Measurements from ENCODE around the gene LACRT. TPM values are rescaled to one million over a fixed set of nuclear protein-coding genes. Genes with fewer than 3 reads are reported as not detected.

LACRT gene
- polyA plus RNA-seq, 1 of the 3 experiments (the other 2 are of a cell fraction) = not detected

DNA sequence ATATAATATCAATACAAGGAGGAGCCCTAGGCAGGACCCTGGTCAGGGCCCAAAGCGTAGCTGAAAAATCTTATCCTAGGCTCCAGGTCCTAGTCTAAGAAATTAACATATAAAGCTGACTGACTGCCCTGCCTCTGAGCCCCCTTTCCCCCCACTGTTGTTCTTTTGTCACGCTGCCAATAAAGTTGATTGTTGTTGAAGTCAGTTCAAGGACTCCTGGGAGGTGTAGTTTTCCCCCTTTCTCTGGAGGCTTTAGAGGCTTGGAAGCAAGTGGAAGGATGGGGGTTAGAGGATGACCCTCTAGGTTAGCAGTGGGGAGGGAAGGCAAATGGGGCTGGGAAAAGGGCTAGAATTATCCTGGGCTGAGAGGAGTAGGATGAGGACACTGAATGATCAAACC, 49.5 kb downstream of the LACRT start:
- Histone ChIP-seq H2AFZ (ENCODE audit: low read depth) (no peak overlapping the region), H3K9me3 (no peaks in the 10 kb centered on the region), H3K27ac (ENCODE audit: low read depth in 2 of 2, low read length in 1 of 2) (no peak overlapping the region), H3F3A (replicated peaks; ENCODE audit: insufficient read depth) (no peaks in the 10 kb centered on the region), H4K20me1 (ENCODE audit: insufficient read depth) (no peaks in the 10 kb centered on the region), H3K4me3 (ENCODE audit: low read depth in 2 of 2, low read length in 1 of 2) (no peak overlapping the region), H3K4me1 (ENCODE audit: control insufficient read depth in 1 of 2, insufficient read depth in 2 of 2, low read depth in 1 of 2, low read length in 1 of 2) (no peaks in the 10 kb centered on the region), H3K9me2 (no peaks in the 10 kb centered on the region), H3K79me2 (ENCODE audit: insufficient read depth) (no peaks in the 10 kb centered on the region), H3K36me3 (replicated peaks in 1 of 2; ENCODE audit: control insufficient read depth in 1 of 2, insufficient read depth in 2 of 2, low read length in 1 of 2) (no peaks in the 10 kb centered on the region), H3K9ac (no peak overlapping the region), H3K27me3 (ENCODE audit: insufficient read depth) (peaks cover 84% of the 10 kb centered on the region), H3K4me2 (no peak overlapping the region)
- ChIA-PET POLR2A (no interaction called here), CTCF (no interaction called here)
- no peak for TF ChIP-seq SMC3 (IDR thresholded peaks at IDR 0.05; ENCODE audit: low read depth, low read length)
- TF ChIP-seq, protein P1, sequence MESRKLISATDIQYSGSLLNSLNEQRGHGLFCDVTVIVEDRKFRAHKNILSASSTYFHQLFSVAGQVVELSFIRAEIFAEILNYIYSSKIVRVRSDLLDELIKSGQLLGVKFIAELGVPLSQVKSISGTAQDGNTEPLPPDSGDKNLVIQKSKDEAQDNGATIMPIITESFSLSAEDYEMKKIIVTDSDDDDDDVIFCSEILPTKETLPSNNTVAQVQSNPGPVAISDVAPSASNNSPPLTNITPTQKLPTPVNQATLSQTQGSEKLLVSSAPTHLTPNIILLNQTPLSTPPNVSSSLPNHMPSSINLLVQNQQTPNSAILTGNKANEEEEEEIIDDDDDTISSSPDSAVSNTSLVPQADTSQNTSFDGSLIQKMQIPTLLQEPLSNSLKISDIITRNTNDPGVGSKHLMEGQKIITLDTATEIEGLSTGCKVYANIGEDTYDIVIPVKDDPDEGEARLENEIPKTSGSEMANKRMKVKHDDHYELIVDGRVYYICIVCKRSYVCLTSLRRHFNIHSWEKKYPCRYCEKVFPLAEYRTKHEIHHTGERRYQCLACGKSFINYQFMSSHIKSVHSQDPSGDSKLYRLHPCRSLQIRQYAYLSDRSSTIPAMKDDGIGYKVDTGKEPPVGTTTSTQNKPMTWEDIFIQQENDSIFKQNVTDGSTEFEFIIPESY (IDR thresholded peaks at IDR 0.05; ENCODE audit: borderline replicate concordance, low read depth) = no peak
- TF ChIP-seq CHD2 (IDR thresholded peaks at IDR 0.05; ENCODE audit: low read length, partially characterized antibody) = no peak
- no peak for TF ChIP-seq USF2 (IDR thresholded peaks at IDR 0.05; ENCODE audit: borderline replicate concordance, low read depth, low read length)
- TF ChIP-seq FOXM1 (IDR thresholded peaks at IDR 0.05; ENCODE audit: low read depth) = no peak
- TF ChIP-seq RFX5 (IDR thresholded peaks at IDR 0.05; ENCODE audit: low read length) = no peak
- TF ChIP-seq POLR2AphosphoS5 (IDR thresholded peaks at IDR 0.05; ENCODE audit: low read depth, low read length) = no peak
- TF ChIP-seq MEF2A (IDR thresholded peaks at IDR 0.05; ENCODE audit: borderline replicate concordance, low read depth) = no peak
- TF ChIP-seq TEAD4 (IDR thresholded peaks at IDR 0.05; ENCODE audit: borderline replicate concordance, insufficient read depth) = no peak
- TF ChIP-seq, protein P2, sequence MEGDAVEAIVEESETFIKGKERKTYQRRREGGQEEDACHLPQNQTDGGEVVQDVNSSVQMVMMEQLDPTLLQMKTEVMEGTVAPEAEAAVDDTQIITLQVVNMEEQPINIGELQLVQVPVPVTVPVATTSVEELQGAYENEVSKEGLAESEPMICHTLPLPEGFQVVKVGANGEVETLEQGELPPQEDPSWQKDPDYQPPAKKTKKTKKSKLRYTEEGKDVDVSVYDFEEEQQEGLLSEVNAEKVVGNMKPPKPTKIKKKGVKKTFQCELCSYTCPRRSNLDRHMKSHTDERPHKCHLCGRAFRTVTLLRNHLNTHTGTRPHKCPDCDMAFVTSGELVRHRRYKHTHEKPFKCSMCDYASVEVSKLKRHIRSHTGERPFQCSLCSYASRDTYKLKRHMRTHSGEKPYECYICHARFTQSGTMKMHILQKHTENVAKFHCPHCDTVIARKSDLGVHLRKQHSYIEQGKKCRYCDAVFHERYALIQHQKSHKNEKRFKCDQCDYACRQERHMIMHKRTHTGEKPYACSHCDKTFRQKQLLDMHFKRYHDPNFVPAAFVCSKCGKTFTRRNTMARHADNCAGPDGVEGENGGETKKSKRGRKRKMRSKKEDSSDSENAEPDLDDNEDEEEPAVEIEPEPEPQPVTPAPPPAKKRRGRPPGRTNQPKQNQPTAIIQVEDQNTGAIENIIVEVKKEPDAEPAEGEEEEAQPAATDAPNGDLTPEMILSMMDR (IDR thresholded peaks at IDR 0.05) = no peak
- no peak for TF ChIP-seq RCOR1 (IDR thresholded peaks at IDR 0.05; ENCODE audit: low read length)
- no peak for TF ChIP-seq ELF1 (IDR thresholded peaks at IDR 0.05)
- no peak for TF ChIP-seq IRF3 (IDR thresholded peaks at IDR 0.05; ENCODE audit: low read depth, low read length)
- TF ChIP-seq TAF1 (IDR thresholded peaks at IDR 0.05; ENCODE audit: borderline replicate concordance, low read depth, low read length) = no peak
- no peak for TF ChIP-seq TCF12 (IDR thresholded peaks at IDR 0.05)
- no peak for TF ChIP-seq USF1 (IDR thresholded peaks at IDR 0.05; ENCODE audit: borderline replicate concordance, low read depth)
- TF ChIP-seq YY1 (IDR thresholded peaks at IDR 0.05; ENCODE audit: low read depth) = no peak
- TF ChIP-seq RAD21 (IDR thresholded peaks at IDR 0.05; ENCODE audit: low read length) = no peak
- TF ChIP-seq FOSL2 (IDR thresholded peaks at IDR 0.05; ENCODE audit: borderline replicate concordance, low read depth) = no peak
- DNase-seq = no peak
- WGBS (ENCODE audit: low lambda C conversion rate) = 17% methylated on average over 2 of the region's 2 CpGs

All from SK-N-SH (cell line).